Bronchial epithelial cell (primary cell): ENCODE measurements around the gene LRRC3. TPM values are rescaled to one million over a fixed set of nuclear protein-coding genes. Genes with fewer than 3 reads are reported as not detected.

Experiments used
- DNase-seq: peaks from one replicate; pipeline ENCODE4 v3.0.0-alpha.2; 2010; ENCODE audit warnings: low read depth
- FAIRE-seq: peaks from 2 replicates; lab custom pipeline; 2011; peaks lifted over from hg19 to GRCh38; lab: Jason Lieb, UNC
- H3K27me3 ChIP-seq: 2 replicates; pipeline ENCODE4 v1.5.1; 2011; ENCODE audit warnings: low read length; ENCODE audit not compliant: control insufficient read depth, insufficient read depth
- H3K36me3 ChIP-seq: 2 replicates; pipeline ENCODE4 v1.5.1; 2011; ENCODE audit warnings: low read length; ENCODE audit not compliant: control insufficient read depth, insufficient read depth
- H3K4me3 ChIP-seq: 2 replicates; pipeline ENCODE4 v1.5.1; 2011; ENCODE audit warnings: mild to moderate bottlenecking, low read depth, low read length, control low read depth
- total RNA-seq: library from RNA; depleted of rRNA; stranded (reverse); fragments of >200 nt; gene quantifications from 2 replicates; pipeline ENCODE4 v1.2.1, GENCODE V29; 2014
- TF ChIP-seq, protein P1 (sequence below): IDR thresholded peaks from 2 replicates; pipeline ENCODE4 v1.5.1; 2011; ENCODE audit warnings: mild to moderate bottlenecking, moderate library complexity, low read length, control low read depth, inconsistent platforms; ENCODE audit not compliant: insufficient read depth, severe bottlenecking

Gene LRRC3
- total RNA-seq, 1 donor from 2014 or later: under 0.01 TPM

DNA sequence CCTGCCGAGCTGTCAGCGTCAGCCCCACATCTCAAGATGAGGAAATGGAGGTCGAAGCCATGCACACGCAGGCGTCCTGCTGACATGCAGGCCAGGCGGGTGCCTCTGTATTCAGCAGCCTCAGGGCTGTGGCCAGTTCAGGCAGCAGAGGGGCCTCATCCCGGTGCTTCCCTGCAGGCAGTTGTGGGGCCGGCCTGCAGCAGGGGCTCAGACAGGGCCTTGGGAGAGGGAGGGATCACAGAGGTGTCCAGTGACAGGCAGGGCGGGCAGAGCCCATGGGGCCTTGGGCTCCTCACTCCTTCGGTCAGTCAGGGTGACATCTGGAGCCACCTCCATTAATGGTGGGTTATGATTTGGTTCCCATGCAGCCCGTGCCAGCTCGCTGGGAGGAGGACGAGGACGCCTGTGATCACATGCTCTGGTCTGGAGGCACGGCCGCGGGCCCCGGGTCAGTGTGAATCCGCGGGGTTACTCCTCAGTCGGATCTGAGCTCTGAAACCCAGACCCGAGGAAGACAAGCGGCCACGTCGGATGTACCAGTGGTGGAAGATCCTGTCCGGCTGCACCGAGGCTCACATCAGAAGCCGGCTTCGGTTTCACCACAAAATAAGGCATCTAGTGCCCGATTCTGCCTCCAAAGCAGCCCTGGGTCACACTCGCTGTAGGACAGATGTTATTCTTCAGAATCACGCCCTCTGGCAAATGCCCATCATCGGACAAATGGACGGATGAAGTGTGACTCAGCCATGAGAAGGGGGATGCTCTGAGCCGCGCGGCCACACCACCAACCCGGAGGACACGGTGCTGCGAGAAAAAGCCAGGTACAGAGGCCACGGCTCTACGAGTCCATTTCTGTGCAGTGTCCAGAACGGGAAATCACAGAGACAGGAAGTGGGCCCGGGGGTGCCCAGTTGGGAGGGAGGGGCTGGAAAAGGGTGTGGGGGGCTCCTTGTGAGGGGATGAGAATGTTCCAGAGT, 51.3 kb downstream of the LRRC3 start:
- Histone ChIP-seq H3K27me3 (no peaks in the 10 kb centered on the region), H3K36me3 (no peaks in the 10 kb centered on the region), H3K4me3 (no peak overlapping the region)
- TF ChIP-seq, protein P1, sequence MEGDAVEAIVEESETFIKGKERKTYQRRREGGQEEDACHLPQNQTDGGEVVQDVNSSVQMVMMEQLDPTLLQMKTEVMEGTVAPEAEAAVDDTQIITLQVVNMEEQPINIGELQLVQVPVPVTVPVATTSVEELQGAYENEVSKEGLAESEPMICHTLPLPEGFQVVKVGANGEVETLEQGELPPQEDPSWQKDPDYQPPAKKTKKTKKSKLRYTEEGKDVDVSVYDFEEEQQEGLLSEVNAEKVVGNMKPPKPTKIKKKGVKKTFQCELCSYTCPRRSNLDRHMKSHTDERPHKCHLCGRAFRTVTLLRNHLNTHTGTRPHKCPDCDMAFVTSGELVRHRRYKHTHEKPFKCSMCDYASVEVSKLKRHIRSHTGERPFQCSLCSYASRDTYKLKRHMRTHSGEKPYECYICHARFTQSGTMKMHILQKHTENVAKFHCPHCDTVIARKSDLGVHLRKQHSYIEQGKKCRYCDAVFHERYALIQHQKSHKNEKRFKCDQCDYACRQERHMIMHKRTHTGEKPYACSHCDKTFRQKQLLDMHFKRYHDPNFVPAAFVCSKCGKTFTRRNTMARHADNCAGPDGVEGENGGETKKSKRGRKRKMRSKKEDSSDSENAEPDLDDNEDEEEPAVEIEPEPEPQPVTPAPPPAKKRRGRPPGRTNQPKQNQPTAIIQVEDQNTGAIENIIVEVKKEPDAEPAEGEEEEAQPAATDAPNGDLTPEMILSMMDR: no peak
- no peak for FAIRE-seq
- DNase-seq: no peak

DNA sequence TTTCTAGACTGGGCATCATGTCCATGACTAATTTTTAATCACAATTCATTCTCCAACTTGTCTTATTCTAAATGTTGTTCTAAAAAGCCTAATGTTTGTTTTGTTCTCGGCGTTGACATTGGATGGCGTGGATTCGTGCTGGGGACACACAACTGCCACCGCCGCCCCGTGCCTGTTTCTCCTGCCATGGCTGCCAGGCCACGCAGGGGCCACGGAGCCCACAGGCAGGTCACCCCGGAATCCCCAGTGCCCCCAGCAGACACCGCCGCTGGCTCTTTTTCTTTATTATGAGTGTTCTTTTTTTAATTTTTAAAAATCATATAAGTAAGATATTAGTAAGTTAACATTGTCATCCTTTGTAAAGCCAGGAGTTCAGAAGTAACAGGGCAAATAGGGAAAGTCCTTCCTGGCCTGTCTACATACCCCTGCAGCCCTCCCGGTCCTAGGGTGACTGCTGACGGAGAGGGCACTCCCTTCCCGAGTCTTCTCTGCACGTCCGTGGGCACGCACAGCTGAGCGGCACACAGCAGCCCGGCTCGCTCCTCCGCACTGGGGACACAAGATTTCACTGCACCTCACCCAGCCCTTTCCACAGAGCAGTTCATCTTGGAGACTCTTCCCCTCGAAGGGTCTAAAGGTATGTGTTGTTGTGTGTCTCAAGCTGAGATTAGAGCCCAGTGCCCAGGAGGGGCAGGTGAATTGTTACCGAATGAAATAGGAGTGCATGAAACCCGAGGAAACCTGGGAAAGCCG, 52.5 kb downstream of the LRRC3 start:
- TF ChIP-seq, protein P1: no peak
- no peak for DNase-seq
- no peak for FAIRE-seq
- H3K4me3 ChIP-seq: no peak overlapping the region
- no peaks in the 10 kb centered on the region for H3K27me3 ChIP-seq
- no peaks in the 10 kb centered on the region for H3K36me3 ChIP-seq

DNA sequence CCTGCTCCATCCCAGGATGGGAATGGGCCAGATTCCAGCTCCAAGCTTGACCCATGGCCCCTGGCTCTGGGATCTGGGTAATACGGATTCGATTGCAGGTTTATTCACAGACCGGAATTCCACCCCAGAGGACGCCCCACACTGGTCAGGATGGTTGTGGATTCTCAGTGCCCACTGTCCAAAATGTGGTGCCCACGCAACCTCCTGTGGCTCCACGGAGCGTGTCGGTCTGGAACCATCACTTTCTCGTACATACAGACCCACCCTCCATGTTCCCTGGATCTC, 53.1 kb downstream of the LRRC3 start:
- FAIRE-seq (no peak), DNase-seq (no peak)
- H3K4me3 ChIP-seq: no peak overlapping the region
- TF ChIP-seq, protein P1: no peak
- H3K27me3 ChIP-seq: no peaks in the 10 kb centered on the region
- no peaks in the 10 kb centered on the region for H3K36me3 ChIP-seq

DNA sequence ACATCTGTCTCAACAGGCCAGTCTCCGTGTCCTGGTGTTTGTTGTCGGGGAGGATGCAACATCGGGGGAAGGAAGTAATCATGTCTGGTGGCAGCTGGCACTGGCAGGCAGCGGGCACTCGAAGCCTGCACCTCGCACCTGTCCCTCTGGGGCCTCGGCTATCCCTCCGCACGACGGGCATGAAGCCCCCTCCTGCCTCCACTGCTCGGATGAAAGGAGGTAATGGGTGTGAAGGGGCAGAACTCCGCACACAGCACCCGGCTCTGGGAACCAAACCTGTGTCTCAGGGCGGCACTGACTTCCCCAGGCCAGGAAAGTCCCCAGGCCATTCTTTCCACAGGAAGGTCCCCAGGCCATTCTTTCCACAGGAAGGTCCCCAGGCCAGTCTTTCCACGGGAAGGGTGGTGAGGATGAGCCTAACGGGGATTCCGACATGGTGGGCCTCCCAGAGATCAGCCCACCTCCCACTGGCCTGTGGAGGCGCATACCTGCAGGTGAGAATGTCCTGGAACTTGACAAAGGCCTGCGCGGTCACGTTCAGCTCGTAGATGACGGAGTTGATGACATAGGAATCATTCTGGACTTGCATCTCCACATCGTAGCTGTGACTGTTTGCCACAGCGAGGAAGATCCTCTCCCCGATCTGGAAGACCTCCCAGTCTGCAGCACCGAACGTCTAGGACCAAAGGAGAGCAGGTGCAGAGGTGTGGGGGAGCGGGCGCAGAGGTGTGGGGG, 53.6 kb downstream of the LRRC3 start:
- TF ChIP-seq, protein P1: no peak
- no peak overlapping the region for H3K4me3 ChIP-seq
- H3K27me3 ChIP-seq: no peaks in the 10 kb centered on the region
- FAIRE-seq: no peak
- DNase-seq: no peak
- no peaks in the 10 kb centered on the region for H3K36me3 ChIP-seq

DNA sequence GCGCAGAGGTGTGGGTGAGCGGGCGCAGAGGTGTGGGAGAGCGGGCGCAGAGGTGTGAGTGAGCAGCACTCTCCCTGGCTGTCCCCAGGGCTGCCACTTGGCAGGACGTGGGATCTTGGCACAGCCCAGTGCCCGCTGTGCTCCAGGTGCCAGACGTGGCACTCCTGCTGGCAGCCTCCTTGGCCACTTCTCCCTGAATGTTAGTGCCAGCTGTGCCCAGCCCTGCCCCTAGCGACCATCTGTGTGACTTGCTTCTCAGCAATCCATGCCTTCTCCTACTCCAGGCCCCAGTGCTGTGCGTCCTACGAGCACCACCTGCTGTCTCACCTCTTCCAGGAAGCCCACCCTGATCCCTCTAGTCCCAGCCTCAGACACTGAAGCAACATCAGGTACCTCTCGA, 54.2 kb downstream of the LRRC3 start:
- DNase-seq (no peak), FAIRE-seq (no peak)
- TF ChIP-seq, protein P1: peak; percentile 35
- H3K36me3 ChIP-seq: no peaks in the 10 kb centered on the region
- H3K27me3 ChIP-seq: no peaks in the 10 kb centered on the region
- no peak overlapping the region for H3K4me3 ChIP-seq
